GM21723 (cell line): ENCODE measurements around the gene GOLGA7B.

Experiments used
- ATAC-seq: cut with Tn5 transposase; IDR thresholded peaks from one replicate; pipeline ENCODE4 v1.9.1; 2021; ENCODE audit warnings: mild to moderate bottlenecking, moderate library complexity; ENCODE audit not compliant: unreplicated experiment

GOLGA7B gene

DNA sequence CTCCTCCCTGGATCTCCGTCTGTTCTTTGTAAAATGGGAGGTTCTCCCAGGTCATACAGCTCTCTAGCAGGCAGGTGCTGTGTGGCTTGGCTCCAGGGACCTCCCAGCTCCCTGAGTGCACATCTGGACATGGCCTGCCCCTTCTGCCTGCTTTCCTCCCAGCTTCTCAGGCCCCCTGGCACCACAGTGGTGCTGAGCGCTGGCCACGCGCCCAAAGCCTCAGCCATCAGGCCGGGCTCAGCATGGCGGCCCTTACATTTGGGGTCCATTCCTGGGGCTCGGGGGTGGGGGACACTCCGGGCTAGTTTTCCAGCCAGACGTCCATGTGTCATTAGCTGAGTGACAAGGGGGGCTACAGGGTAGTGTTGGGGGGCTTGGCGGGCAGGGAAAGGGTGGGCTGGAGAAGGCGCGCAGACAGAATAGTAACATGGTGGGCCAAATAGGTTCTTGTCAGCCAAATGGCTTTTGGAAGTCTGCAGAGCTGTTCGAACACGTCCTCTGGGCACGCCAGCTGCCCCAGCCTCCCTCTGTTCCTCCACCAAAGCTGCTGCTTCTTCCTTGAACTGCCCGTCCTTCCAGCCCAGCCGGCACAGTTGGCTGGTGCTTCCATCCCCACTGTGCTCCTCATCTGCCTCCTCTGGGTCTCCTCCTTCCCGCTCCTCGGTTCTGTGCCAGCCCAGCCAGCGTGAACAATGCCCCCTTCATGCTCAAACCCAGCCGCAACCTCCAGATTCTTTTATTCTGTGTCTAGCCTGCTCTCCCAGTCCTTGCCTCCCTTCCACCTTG is 65.9 kb downstream of the GOLGA7B start:
- ATAC-seq, result no peak

GRCh38 chr10:97916586-97916985 is 66.9 kb downstream of the GOLGA7B start:
- no peak for ATAC-seq

DNA sequence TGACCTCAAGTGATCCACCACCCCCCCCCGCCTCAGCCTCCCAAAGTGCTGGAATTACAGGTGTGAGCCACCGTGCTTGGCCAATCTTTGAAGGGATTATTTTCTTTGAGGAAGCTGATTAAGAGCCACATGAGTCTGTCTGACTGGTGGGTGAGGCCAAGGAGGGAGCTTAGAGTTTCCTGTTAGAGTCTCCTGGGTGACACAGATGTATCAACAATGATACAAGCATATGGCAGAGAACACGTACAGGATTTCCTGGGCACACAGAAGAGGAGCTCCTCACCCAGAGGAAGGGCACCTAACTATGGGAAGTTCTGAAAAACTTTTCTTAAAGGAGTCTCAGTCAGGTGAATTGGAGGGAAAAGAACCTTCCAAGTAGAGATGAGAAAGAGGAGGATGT is 69.4 kb downstream of the GOLGA7B start:
- ATAC-seq, result no peak

DNA sequence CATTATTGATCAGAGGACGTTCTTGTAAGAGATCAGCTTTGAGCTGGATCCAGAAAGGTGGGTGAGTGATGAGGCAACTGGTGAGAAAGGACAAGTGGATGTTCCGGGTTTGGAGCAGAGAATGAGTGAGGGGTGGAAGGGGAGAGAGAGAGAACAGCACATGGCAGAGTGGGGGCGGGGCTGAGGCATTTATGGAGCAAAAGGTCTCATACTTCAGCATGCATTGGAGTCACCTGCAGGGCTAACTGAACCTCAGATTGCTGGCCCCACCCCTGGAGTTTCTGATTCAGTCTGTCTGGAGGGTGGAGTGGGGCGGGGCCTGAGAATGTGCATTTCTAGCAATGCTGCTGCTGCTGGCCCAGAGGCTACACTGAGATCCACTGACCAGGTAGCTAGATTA is 71.2 kb downstream of the GOLGA7B start:
- no peak for ATAC-seq
